OCI-LY1 (cell line): ENCODE results near the gene CTAGE4.
"Not testable (repeated sequence)": the region's sequence is repeated elsewhere in the genome, so short reads cannot be mapped to it uniquely, and the experiment has no call there.

Source experiments
- H2AFZ ChIP-seq: fragments of 200-600 bp; sonication (generic), shearing (Covaris generic); 2 replicates; pipeline ENCODE4 v1.6.0; 2014; ENCODE audit warnings: antibody characterized with exemption, mild to moderate bottlenecking, low read length
- H3F3A ChIP-seq: fragments of 200-600 bp; sonication (generic), shearing (Covaris generic); 2 replicates; pipeline ENCODE4 v1.6.0; 2014; ENCODE audit warnings: mild to moderate bottlenecking, antibody characterized with exemption, low read length, moderate library complexity; ENCODE audit not compliant: insufficient read depth
- H3K27ac ChIP-seq: fragments of 200-600 bp; sonication (generic); 2 replicates; pipeline ENCODE4 v1.5.1; 2014; ENCODE audit warnings: low read length, mixed run types, mild to moderate bottlenecking, low read depth; ENCODE audit not compliant: poor library complexity, severe bottlenecking
- H3K27me3 ChIP-seq: fragments of 200-600 bp; sonication (generic); 2 replicates; pipeline ENCODE4 v1.6.0; 2014; ENCODE audit warnings: antibody characterized with exemption, mild to moderate bottlenecking, low read length, moderate library complexity; ENCODE audit not compliant: insufficient read depth
- H3K36me3 ChIP-seq: fragments of 200-600 bp; sonication (generic); 2 replicates; pipeline ENCODE4 v1.6.1; 2014; ENCODE audit warnings: mild to moderate bottlenecking, antibody characterized with exemption, low read length, moderate library complexity, mixed read lengths; ENCODE audit not compliant: insufficient read depth
- H3K4me1 ChIP-seq: fragments of 200-600 bp; sonication (generic); 2 replicates; pipeline ENCODE4 v1.5.1; 2014; ENCODE audit warnings: mild to moderate bottlenecking, low read length, moderate library complexity; ENCODE audit not compliant: insufficient read depth, severe bottlenecking
- H3K4me2 ChIP-seq: fragments of 200-600 bp; sonication (generic), shearing (Covaris generic); 2 replicates; pipeline ENCODE4 v1.6.1; 2014; ENCODE audit warnings: low read length
- H3K4me3 ChIP-seq: fragments of 200-600 bp; sonication (generic); 2 replicates; pipeline ENCODE4 v1.5.1; 2014; ENCODE audit warnings: low read length, low read depth, mild to moderate bottlenecking, mixed read lengths; ENCODE audit not compliant: poor library complexity, severe bottlenecking
- H3K79me2 ChIP-seq: fragments of 200-600 bp; shearing (Covaris generic); 2 replicates; pipeline ENCODE4 v1.6.1; 2016; ENCODE audit warnings: mixed run types, low read length, mixed read lengths; ENCODE audit not compliant: insufficient read depth
- H3K9ac ChIP-seq: fragments of 200-600 bp; sonication (generic), shearing (Covaris generic); 2 replicates; pipeline ENCODE4 v1.6.1; 2014; ENCODE audit warnings: mild to moderate bottlenecking, low read length, mixed read lengths
- H3K9me2 ChIP-seq: fragments of 200-600 bp; sonication (generic), shearing (Covaris generic); 2 replicates; pipeline ENCODE4 v1.6.1; 2014; ENCODE audit warnings: low read depth, mild to moderate bottlenecking, low read length, mixed read lengths
- H3K9me3 ChIP-seq: fragments of 200-600 bp; shearing (Covaris generic); 2 replicates; pipeline ENCODE4 v1.6.1; 2014; ENCODE audit warnings: low read length, mixed read lengths
- H4K20me1 ChIP-seq: fragments of 200-600 bp; sonication (generic), shearing (Covaris generic); 2 replicates; pipeline ENCODE4 v1.6.0; 2016; ENCODE audit warnings: mild to moderate bottlenecking, low read length; ENCODE audit not compliant: insufficient read depth
- CTCF ChIP-seq: fragments of 200-600 bp; sonication (generic), shearing (Covaris generic); IDR thresholded peaks from 2 replicates; pipeline ENCODE4 v1.5.1; 2017; ENCODE audit warnings: mild to moderate bottlenecking, antibody characterized with exemption, low read length, moderate library complexity, mixed read lengths
- EZH2 ChIP-seq: fragments of 200-600 bp; sonication (generic), shearing (Covaris generic); IDR thresholded peaks from 2 replicates; pipeline ENCODE4 v1.8.0; 2017; ENCODE audit warnings: borderline replicate concordance, mixed run types, mild to moderate bottlenecking, antibody characterized with exemption, low read length, moderate library complexity, mixed read lengths

Gene CTAGE4

GRCh38 chr7:144183166-144183565 lies at the start of gene CTAGE4:
TSS of gene CTAGE4 (plus strand) at chr7:144183466. CDS start at chr7:144183504, 38 bp downstream.
- not testable (repeated sequence) for H3K9me3 ChIP-seq, H3K79me2 ChIP-seq, H3K4me1 ChIP-seq, H3K4me3 ChIP-seq, H3K27ac ChIP-seq, H2AFZ ChIP-seq, H3K9me2 ChIP-seq, H3K4me2 ChIP-seq, H4K20me1 ChIP-seq, H3K9ac ChIP-seq, H3K36me3 ChIP-seq, H3F3A ChIP-seq, H3K27me3 ChIP-seq

GRCh38 chr7:144134116-144134515 lies 49.1 kb upstream of the CTAGE4 start:
- Histone ChIP-seq H3K9me3 (no peaks in the 10 kb centered on the region), H3K79me2 (no peaks in the 10 kb centered on the region), H3K9me2 (no peaks in the 10 kb centered on the region), H3K4me1 (no peaks in the 10 kb centered on the region), H3K36me3 (no peaks in the 10 kb centered on the region), H3K9ac (no peak overlapping the region), H3K27me3 (no peaks in the 10 kb centered on the region), H3K27ac (no peak overlapping the region), H3K4me3 (no peak overlapping the region), H3F3A (no peaks in the 10 kb centered on the region), H3K4me2 (no peak overlapping the region), H4K20me1 (no peaks in the 10 kb centered on the region), H2AFZ (no peak overlapping the region)
- TF ChIP-seq CTCF (no peak), EZH2 (no peak)

- H3K79me2 ChIP-seq = no peaks in the 10 kb centered on the region
Observed at GRCh38 chr7:144137501-144137900, 45.8 kb upstream of the CTAGE4 start.

More at GRCh38 chr7:144137501-144137900, 45.8 kb upstream of the CTAGE4 start:
- H3K27me3 ChIP-seq = no peaks in the 10 kb centered on the region
- H3K9me3 ChIP-seq = no peaks in the 10 kb centered on the region
- H4K20me1 ChIP-seq = no peaks in the 10 kb centered on the region
- H3K27ac ChIP-seq = no peak overlapping the region
- H3K9me2 ChIP-seq = no peaks in the 10 kb centered on the region
- H2AFZ ChIP-seq = no peak overlapping the region
- H3K4me2 ChIP-seq = no peak overlapping the region
- no peaks in the 10 kb centered on the region for H3F3A ChIP-seq
- no peaks in the 10 kb centered on the region for H3K36me3 ChIP-seq
- TF ChIP-seq CTCF = no peak
- no peak for TF ChIP-seq EZH2
- no peak overlapping the region for H3K9ac ChIP-seq
- H3K4me1 ChIP-seq = no peaks in the 10 kb centered on the region
- H3K4me3 ChIP-seq = no peak overlapping the region
